ENCODE measurements around the gene PPP1R12A. TPM values are rescaled to one million over a fixed set of nuclear protein-coding genes. Genes with fewer than 3 reads are reported as not detected.
"Not testable (repeated sequence)": the region's sequence is repeated elsewhere in the genome, so short reads cannot be mapped to it uniquely, and the experiment has no call there.

Gene PPP1R12A
- total RNA-seq, 2 experiments from 2014 or later: 65.6 to 76.4 TPM

GRCh38 chr12:79982086-79983062 is 47.5 kb upstream of the PPP1R12A start:
- DNase-seq (no peak), ATAC-seq (ENCODE audit: poor library complexity) (no peak)
- Histone ChIP-seq H3K36me3 (ENCODE audit: insufficient read depth, low read length) (no peaks in the 10 kb centered on the region), H3K27ac (ENCODE audit: low read depth in 1 of 2, low read length in 2 of 2) (no peak overlapping the region), H3K4me1 (ENCODE audit: insufficient read depth, low read length) (no peaks in the 10 kb centered on the region), H3K9me3 (ENCODE audit: control insufficient read depth in 1 of 2, insufficient read depth in 1 of 2, low read length in 2 of 2) (no peaks in the 10 kb centered on the region), H3K4me3 (ENCODE audit: low read length) (no peak overlapping the region), H3K27me3 (ENCODE audit: control insufficient read depth in 1 of 2, insufficient read depth in 2 of 2, low read length in 2 of 2) (peaks cover 4 to 14% of the 10 kb centered on the region in 2 experiments)
- Mint-ChIP-seq H3K36me3 (ENCODE audit: low read depth) (no peaks in the 10 kb centered on the region), H3K27me3 (peaks cover 30% of the 10 kb centered on the region), H3K4me1 (ENCODE audit: low read depth) (no peaks in the 10 kb centered on the region), H3K4me3 (no peak overlapping the region), H3K27ac (no peak overlapping the region), H3K9me3 (no peaks in the 10 kb centered on the region)
- intact Hi-C loops (cut with DNase I, micrococcal nuclease): no loop called here
- peak; percentile 16 for TF ChIP-seq CTCF (IDR thresholded peaks at IDR 0.05)
- ChIA-PET CTCF (no interaction called here), POLR2A (no interaction called here)

- Mint-ChIP-seq H3K4me3 (no peak overlapping the region), H3K36me3 (ENCODE audit: low read depth) (no peaks in the 10 kb centered on the region), H3K9me3 (no peaks in the 10 kb centered on the region), H3K4me1 (ENCODE audit: low read depth) (no peaks in the 10 kb centered on the region), H3K27ac (no peak overlapping the region), H3K27me3 (peaks cover 22% of the 10 kb centered on the region)
- Histone ChIP-seq H3K9me3 (ENCODE audit: control insufficient read depth in 1 of 2, insufficient read depth in 1 of 2, low read length in 2 of 2) (no peaks in the 10 kb centered on the region), H3K27ac (ENCODE audit: low read depth in 1 of 2, low read length in 2 of 2) (no peak overlapping the region), H3K4me3 (ENCODE audit: low read length) (no peak overlapping the region), H3K27me3 (ENCODE audit: control insufficient read depth in 1 of 2, insufficient read depth in 2 of 2, low read length in 2 of 2) (peaks cover 4 to 6% of the 10 kb centered on the region in 2 experiments), H3K4me1 (ENCODE audit: insufficient read depth, low read length) (no peaks in the 10 kb centered on the region), H3K36me3 (ENCODE audit: insufficient read depth, low read length) (no peaks in the 10 kb centered on the region)
- POLR2A ChIA-PET: no interaction called here
- CTCF ChIA-PET: no interaction called here
- no peak for TF ChIP-seq CTCF (IDR thresholded peaks at IDR 0.05)
- DNase-seq (no peak), ATAC-seq (ENCODE audit: poor library complexity) (no peak)
- intact Hi-C loops (cut with DNase I, micrococcal nuclease): no loop called here
Measured at GRCh38 chr12:79978692-79979091, 43.8 kb upstream of the PPP1R12A start.

GRCh38 chr12:79977856-79978460 is 43.1 kb upstream of the PPP1R12A start:
- H3K36me3 Mint-ChIP-seq (ENCODE audit: low read depth); DNase-seq; intact Hi-C loops (cut with DNase I, micrococcal nuclease); CTCF ChIA-PET; H3K4me3 ChIP-seq (ENCODE audit: low read length); H3K9me3 ChIP-seq (ENCODE audit: control insufficient read depth in 1 of 2, insufficient read depth in 1 of 2, low read length in 2 of 2); H3K27me3 ChIP-seq (ENCODE audit: control insufficient read depth in 1 of 2, insufficient read depth in 2 of 2, low read length in 2 of 2); POLR2A ChIA-PET; H3K27ac Mint-ChIP-seq; H3K4me1 Mint-ChIP-seq (ENCODE audit: low read depth); H3K27ac ChIP-seq (ENCODE audit: low read depth in 1 of 2, low read length in 2 of 2); H3K9me3 Mint-ChIP-seq; ATAC-seq (ENCODE audit: poor library complexity); H3K4me1 ChIP-seq (ENCODE audit: insufficient read depth, low read length); H3K4me3 Mint-ChIP-seq; H3K36me3 ChIP-seq (ENCODE audit: insufficient read depth, low read length): not testable (repeated sequence)
- peaks cover 17% of the 10 kb centered on the region for H3K27me3 Mint-ChIP-seq

Data from CD4-positive, alpha-beta T cell (primary cell).